PFSK-1 (cell line): Measurements from ENCODE around the gene CELF4.

Source experiments
- FOXP2 ChIP-seq: optimal IDR thresholded peaks from 2 replicates; pipeline ENCODE3; 2011; ENCODE audit warnings: borderline replicate concordance, control low read depth, inconsistent platforms; ENCODE audit not compliant: insufficient read depth; ENCODE audit errors: extremely low read length, extremely low read depth
- POLR2AphosphoS5 ChIP-seq: IDR thresholded peaks from 2 replicates; pipeline ENCODE4 v1.6.1; 2012; ENCODE audit warnings: low read depth, mild to moderate bottlenecking, control low read depth, low read length, moderate library complexity
- SIN3A ChIP-seq: IDR thresholded peaks from 2 replicates; pipeline ENCODE4 v1.6.1; 2012; ENCODE audit warnings: mild to moderate bottlenecking, low read length, moderate library complexity, borderline replicate concordance; ENCODE audit not compliant: insufficient read depth
- TAF1 ChIP-seq: IDR thresholded peaks from 2 replicates; pipeline ENCODE4 v1.6.1; 2012; ENCODE audit warnings: low read length, control low read depth, borderline replicate concordance; ENCODE audit not compliant: insufficient read depth
- TF ChIP-seq, protein P1 (sequence below), 2 experiments: IDR thresholded peaks; 2 replicates each; pipeline versions ENCODE4 v1.6.1 to v1.8.0; 2011 to 2012; ENCODE audit warnings: low read depth in 2 of 2, low read length in 2 of 2, control low read depth in 1 of 2, inconsistent platforms in 1 of 2, mild to moderate bottlenecking in 1 of 2, moderate library complexity in 1 of 2; ENCODE audit not compliant: insufficient read depth in 1 of 2

DNA sequence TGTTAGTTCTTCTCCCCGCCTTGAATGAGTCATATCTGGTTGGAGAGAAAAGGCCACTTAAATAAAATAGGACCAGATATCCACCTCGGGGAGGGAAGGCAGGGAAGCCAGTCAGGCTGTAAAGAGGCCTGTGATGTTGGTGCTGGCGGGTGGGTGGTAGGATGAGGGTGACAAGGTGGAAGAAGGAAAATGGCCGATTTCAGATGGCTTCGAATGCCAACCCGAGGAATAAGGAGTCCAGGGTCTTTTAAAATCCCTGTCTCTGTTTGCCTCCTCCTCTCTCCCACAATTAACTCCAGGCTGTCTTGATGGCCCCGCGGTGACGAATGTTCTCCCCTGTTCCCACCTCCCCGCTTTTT, 41.5 kb downstream of the CELF4 start:
- TF ChIP-seq TAF1: no peak
- TF ChIP-seq, protein P1, sequence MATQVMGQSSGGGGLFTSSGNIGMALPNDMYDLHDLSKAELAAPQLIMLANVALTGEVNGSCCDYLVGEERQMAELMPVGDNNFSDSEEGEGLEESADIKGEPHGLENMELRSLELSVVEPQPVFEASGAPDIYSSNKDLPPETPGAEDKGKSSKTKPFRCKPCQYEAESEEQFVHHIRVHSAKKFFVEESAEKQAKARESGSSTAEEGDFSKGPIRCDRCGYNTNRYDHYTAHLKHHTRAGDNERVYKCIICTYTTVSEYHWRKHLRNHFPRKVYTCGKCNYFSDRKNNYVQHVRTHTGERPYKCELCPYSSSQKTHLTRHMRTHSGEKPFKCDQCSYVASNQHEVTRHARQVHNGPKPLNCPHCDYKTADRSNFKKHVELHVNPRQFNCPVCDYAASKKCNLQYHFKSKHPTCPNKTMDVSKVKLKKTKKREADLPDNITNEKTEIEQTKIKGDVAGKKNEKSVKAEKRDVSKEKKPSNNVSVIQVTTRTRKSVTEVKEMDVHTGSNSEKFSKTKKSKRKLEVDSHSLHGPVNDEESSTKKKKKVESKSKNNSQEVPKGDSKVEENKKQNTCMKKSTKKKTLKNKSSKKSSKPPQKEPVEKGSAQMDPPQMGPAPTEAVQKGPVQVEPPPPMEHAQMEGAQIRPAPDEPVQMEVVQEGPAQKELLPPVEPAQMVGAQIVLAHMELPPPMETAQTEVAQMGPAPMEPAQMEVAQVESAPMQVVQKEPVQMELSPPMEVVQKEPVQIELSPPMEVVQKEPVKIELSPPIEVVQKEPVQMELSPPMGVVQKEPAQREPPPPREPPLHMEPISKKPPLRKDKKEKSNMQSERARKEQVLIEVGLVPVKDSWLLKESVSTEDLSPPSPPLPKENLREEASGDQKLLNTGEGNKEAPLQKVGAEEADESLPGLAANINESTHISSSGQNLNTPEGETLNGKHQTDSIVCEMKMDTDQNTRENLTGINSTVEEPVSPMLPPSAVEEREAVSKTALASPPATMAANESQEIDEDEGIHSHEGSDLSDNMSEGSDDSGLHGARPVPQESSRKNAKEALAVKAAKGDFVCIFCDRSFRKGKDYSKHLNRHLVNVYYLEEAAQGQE (IDR thresholded peaks at IDR 0.05; ENCODE audit: insufficient read depth in 1 of 2, low read depth in 2 of 2, low read length in 2 of 2): no peak
- TF ChIP-seq POLR2AphosphoS5: no peak
- no peak for TF ChIP-seq SIN3A
- TF ChIP-seq FOXP2: no peak
